ENCODE data around the gene BPI. TPM values are rescaled to one million over a fixed set of nuclear protein-coding genes. Genes with fewer than 3 reads are reported as not detected.
"Not testable (repeated sequence)": the region's sequence is repeated elsewhere in the genome, so short reads cannot be mapped to it uniquely, and the experiment has no call there.

The BPI gene
- total RNA-seq, 2 experiments from 2014 or later = not detected

DNA sequence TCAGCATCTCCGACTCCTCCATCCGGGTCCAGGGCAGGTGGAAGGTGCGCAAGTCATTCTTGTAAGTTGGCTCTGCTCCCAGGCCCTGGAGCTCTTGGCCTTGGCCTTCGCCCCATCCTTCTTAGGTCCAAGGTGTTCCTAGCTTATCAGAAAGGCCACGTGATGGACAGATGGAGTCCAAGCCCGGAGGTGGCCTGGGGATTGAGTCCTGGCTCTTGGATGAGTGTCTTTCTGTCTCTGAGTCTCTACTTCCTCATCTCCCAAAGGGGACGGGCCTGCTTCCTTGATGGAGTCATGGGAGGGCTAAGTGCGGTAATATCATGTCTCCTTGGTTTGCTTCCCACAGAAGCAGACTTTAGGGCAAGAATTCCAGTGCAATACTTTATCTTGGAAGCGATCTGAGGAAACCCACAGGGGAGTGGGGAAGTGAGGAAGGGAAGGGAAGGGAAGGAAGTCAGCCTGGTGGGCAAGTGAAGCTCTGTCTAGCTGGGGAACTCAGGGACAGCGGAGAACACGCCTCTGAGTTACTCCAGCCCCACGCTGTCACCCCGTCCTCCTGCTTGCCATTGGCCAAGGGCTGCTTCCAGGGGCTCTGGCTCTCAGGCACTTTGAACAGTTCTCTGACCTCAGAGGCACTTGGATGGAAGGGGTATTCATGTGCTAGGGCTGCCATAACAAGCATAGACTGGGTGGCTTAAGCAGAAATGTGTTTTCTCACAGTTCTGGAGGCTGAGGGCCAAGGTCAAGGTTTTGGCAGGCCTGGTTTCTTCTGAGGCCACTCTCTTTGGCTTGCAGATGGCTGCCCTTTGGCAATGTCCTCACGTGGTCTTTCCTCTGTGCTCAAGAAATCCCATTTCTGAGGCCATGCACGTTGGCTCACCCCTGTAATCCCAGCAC, 47.2 kb downstream of the BPI start:
- ChIA-PET POLR2A (interaction anchor here (0.6 kb wide), 1 partner anchor 910 kb away, joined by 3 read pairs; no protein-coding TSS in a partner anchor), CTCF (no interaction called here)

- POLR2A ChIA-PET = no interaction called here
- CTCF ChIA-PET = no interaction called here
These were observed 49.4 kb downstream of the BPI start for GRCh38 chr20:38353316-38353715.

DNA sequence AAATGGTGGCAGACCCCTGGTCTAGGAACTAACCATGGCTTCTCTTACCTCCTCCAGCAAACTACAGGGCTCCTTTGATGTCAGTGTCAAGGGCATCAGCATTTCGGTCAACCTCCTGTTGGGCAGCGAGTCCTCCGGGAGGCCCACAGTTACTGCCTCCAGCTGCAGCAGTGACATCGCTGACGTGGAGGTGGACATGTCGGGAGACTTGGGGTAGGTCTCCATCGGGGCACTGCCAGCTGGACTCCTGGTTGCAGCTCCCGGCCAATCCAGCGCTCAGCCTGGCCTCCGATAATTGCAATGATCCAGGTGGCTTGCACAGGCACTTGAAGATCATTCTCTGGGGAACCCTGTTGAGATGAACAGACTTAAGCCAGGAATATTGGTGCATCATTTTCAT, 50.3 kb downstream of the BPI start:
- ChIA-PET POLR2A (no interaction called here), CTCF (no interaction called here)

DNA sequence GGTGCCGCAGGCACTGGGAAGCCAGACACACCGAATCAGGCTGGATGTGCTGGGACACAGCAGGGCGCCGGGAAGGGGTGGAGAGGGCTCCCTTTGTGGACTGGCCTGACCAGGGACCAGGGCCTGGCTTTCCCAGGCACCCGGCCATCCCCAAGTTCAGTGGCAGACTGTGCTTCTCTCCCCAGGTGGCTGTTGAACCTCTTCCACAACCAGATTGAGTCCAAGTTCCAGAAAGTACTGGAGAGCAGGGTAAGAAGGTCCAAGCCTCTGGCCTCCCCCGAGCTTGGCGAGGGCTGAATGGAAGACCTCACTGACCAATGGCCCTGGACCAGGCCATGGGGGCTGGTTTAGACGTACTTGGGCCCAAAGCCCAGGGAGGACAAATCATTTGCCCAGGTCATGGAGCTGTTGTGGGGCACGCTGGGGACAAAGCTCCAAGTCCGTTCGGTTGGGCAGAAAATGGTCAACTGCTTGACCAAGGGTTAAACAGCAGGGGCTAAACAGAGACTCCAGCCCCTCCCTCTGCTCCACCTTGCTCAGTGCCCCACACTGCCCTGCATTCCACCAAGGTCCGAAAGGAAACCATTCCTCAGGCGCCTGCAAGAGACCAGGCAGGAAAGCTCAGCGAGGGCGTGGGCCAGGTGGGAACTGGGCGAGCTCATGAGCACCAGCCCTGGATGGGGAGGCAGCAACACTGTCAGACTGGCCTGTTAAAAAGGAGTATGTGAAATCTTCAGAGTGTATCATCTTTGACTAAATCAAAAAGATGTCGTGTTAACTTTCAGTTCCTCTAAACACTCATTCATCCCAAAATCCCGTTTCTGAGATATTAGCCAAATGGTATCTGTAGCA, 51.4 kb downstream of the BPI start:
- POLR2A ChIA-PET = no interaction called here
- CTCF ChIA-PET = interaction anchor here (1.1 kb wide), 1 partner anchor 17 kb away, joined by 3 read pairs; no protein-coding TSS in a partner anchor

DNA sequence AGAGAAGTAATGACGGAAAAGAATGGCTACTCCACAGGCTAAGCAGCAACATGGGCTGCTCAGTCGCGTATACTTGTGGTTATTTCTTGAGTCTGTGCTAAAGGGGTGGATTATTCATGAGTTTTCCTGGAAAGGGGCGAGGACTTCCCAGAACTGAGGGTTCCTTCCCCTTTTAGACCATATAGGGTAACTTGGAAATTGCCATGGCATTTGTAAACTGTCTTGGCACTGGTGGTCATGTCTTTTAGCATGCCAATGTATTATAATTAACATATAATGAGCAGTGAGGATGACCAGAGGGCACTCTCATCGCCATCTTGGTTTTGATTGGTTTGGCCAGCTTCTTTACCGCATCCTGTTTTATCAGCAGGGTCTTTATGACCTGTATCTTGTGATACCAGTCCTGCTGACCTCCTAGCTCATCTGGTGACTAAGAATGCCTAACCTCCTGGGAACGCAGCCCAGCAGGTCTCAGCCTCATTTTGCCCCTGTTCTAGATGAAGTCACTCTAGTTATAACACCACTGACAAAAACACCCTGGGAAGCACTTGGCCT, 53.8 kb downstream of the BPI start:
- ChIA-PET POLR2A (no interaction called here), CTCF (interaction anchor here (0.6 kb wide), 1 partner anchor 1215 kb away, joined by 3 read pairs; no protein-coding TSS in a partner anchor)

DNA sequence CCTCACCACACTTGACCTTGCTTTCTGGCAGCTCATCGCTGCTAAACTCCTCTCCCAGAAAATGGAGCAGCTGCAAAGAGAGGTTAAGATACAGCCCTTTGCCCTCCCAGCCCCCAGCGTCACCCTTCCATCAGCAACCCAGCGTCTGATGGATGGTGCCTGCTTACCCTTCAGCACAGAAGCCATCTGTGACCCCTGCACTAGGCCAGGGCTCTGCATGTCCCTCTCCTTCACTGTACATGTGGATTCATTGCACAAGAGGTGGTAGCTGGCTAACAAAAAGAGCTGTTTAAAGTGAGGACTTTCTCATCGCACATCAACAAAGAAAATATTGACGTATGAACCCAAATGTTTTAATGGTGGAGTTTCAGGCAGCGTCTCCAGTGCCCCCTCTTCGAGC, 54.6 kb downstream of the BPI start:
- ChIA-PET CTCF (no interaction called here), POLR2A (no interaction called here)

- POLR2A ChIA-PET = no interaction called here
- CTCF ChIA-PET = no interaction called here
These were observed 59.2 kb downstream of the BPI start for GRCh38 chr20:38363004-38363747.

- POLR2A ChIA-PET = no interaction called here
- CTCF ChIA-PET = interaction anchor here (1.5 kb wide), 1 partner anchor 13 kb away, joined by 5 read pairs; no protein-coding TSS in a partner anchor
These were observed 65.4 kb downstream of the BPI start for GRCh38 chr20:38369389-38369788.

- POLR2A ChIA-PET = no interaction called here
These were observed 68.8 kb downstream of the BPI start for GRCh38 chr20:38372806-38373205.

GRCh38 chr20:38373231-38373867, 69.4 kb downstream of the BPI start:
- POLR2A ChIA-PET = no interaction called here

More at GRCh38 chr20:38372806-38373205, 68.8 kb downstream of the BPI start:
- CTCF ChIA-PET = no interaction called here

DNA sequence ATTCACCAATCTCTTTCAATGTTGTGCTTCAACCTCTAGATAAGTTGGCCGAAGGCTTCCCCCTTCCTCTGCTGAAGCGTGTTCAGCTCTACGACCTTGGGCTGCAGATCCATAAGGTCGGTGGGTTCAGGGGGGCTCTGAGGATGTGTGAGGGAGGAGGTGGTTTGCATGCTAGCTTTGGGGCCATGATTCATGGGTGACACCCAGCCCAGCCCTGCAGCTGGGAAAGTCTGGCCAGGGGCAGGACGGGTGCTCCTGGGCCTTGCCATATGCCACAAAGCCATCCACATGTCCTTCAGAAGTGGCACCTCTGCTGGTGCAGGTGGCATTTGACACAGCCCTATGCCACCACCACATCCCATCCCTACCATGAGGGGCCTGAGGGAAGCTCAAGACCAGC, 69.9 kb downstream of the BPI start:
- POLR2A ChIA-PET = no interaction called here
- CTCF ChIA-PET = interaction anchor here (0.7 to 1.0 kb wide), 3 partner anchors 12 to 696 kb away, joined by 3 to 4 read pairs (median 3); no protein-coding TSS in a partner anchor

More at GRCh38 chr20:38373231-38373867, 69.4 kb downstream of the BPI start:
- CTCF ChIA-PET = no interaction called here

DNA sequence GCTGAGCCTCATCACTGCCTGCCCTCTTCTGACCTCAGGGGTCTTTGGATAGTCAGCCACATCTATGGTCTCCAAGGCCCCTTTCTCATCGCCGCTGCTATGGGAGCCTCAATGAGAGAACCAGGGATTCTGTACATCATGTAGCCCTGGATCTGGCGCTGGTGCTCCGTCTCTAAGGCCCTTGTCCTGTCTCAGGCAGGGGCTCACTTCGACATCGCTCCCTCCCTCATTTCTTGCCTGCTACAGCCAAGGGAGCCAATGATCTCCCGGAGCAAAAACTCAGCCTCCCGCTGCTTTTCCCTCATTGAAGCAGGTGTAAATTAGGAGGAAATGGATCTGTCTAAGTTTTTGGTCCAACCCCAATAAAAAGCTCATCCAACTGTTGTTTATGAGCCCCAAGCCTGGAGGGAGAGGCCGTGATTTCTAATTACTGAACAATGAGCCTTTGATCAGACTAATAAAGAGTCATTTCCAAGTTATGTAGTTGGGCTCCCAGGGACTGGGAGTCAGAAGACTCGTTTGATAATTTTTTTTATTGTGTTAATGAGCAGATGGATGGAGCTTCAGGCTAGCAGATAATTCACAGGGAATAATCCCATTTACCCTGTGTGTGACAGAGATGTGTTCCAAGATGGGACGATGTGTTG, 73.2 kb downstream of the BPI start:
- ChIA-PET CTCF (no interaction called here), POLR2A (no interaction called here)

- POLR2A ChIA-PET, CTCF ChIA-PET: not testable (repeated sequence)
These were observed 73.9 kb downstream of the BPI start for GRCh38 chr20:38377838-38378237.

GRCh38 chr20:38383147-38383546, 79.2 kb downstream of the BPI start:
- ChIA-PET POLR2A (no interaction called here), CTCF (no interaction called here)

DNA sequence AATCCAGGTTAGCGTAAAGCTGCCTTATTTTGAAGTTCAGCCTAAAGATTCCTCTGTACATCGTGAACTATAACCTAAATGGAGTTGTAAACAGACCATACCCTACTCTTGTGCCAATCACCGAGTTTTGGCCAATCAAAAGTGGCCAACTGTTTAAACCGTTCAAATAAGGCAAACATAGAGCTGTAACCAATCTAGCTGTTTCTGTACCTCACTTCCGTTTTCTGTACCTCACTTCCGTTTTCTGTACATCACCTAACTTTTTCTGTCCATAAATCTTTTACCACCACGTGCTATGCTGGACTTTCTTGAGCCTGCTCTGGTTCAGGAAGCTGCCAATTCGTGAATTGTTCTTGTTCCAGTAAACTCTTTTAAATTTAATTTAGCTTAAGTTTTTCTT, 82.0 kb downstream of the BPI start:
- ChIA-PET CTCF (interaction anchor here (1.1 kb wide), 1 partner anchor 11 kb away, joined by 3 read pairs; no protein-coding TSS in a partner anchor), POLR2A (no interaction called here)

DNA sequence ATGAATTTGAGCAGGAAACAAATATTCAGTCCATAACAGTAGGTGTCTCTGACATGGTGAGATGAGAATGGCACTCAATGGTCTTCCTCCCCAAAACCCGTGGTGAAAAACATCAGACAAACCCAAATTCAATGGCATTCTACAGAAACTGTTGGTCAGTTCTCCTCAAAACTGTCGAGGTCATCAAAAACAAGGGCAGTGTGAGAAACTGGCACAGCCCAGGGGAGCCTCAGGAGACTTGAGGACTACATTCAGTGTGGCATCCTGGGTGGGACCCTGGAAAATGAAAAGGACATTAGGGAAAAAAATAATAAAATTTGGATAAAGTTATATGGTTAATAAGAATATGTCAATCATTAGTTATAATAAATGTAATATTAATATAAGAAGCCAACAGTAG, 82.9 kb downstream of the BPI start:
- CTCF ChIA-PET = no interaction called here
- POLR2A ChIA-PET = no interaction called here
